ENCODE data around the gene MB. TPM values are rescaled to one million over a fixed set of nuclear protein-coding genes. Genes with fewer than 3 reads are reported as not detected.

Gene MB
- polyA plus RNA-seq, 2 of the 4 experiments (the other 2 are of a cell fraction), result 6.9 to 12.1 TPM

GRCh38 chr22:35627267-35628041 is 10.3 kb upstream of the MB start (continued):
- TF ChIP-seq POLR2A (IDR thresholded peaks at IDR 0.05; ENCODE audit: low read length) (no peak; the same call in none of the 2 replicates), ZSCAN20 (CRISPR knock-in tag; IDR thresholded peaks at IDR 0.05) (no peak), ZFP36 (IDR thresholded peaks at IDR 0.05; ENCODE audit: borderline replicate concordance, partially characterized antibody) (no peak), HDAC2 (IDR thresholded peaks at IDR 0.05) (no peak), MAX (IDR thresholded peaks at IDR 0.05) (peak; percentile 47), ATOH8 (CRISPR knock-in tag; IDR thresholded peaks at IDR 0.05; ENCODE audit: low read depth) (no peak), JUN (IDR thresholded peaks at IDR 0.05) (peak; percentile 40 to 43; a peak in 3 of 5 replicates), HOXB13 (CRISPR knock-in tag; IDR thresholded peaks at IDR 0.05; ENCODE audit: low read depth) (no peak), CHD4 (IDR thresholded peaks at IDR 0.05; ENCODE audit: borderline replicate concordance) (no peak), HEYL (CRISPR knock-in tag; IDR thresholded peaks at IDR 0.05) (no peak), RAD21 (conservative IDR thresholded peaks at IDR 0.05 in 1 of 2, IDR thresholded peaks at IDR 0.05 in 1 of 2) (peak; percentile 92 to 93), BCL3 (IDR thresholded peaks at IDR 0.05) (no peak), PHF8 (IDR thresholded peaks at IDR 0.05; ENCODE audit: borderline replicate concordance, low read depth) (peak; percentile 49; the same call in 1 of the 2 replicates), CBX8 (IDR thresholded peaks at IDR 0.05) (no peak), RARB (CRISPR knock-in tag; IDR thresholded peaks at IDR 0.05) (no peak), MYC (IDR thresholded peaks at IDR 0.05; ENCODE audit: borderline replicate concordance, low read length) (0 out of 2 replicates have a peak, but pooled peaks have one; percentile 59), JUNB (IDR thresholded peaks at IDR 0.05) (no peak), FOSB (CRISPR knock-in tag; IDR thresholded peaks at IDR 0.05) (no peak), NFE2L2 (conservative IDR thresholded peaks at IDR 0.05; ENCODE audit: low read length) (no peak), FOSL2 (IDR thresholded peaks at IDR 0.05) (no peak), FOSL2 (CRISPR knock-in tag; IDR thresholded peaks at IDR 0.05) (no peak), CBX2 (IDR thresholded peaks at IDR 0.05; ENCODE audit: borderline replicate concordance, low read depth) (no peak), KDM5A (IDR thresholded peaks at IDR 0.05) (no peak), NR3C1 (IDR thresholded peaks at IDR 0.05) (no peak), SMC3 (IDR thresholded peaks at IDR 0.05) (peak; percentile 84), NPAS2 (CRISPR knock-in tag; IDR thresholded peaks at IDR 0.05; ENCODE audit: borderline replicate concordance) (no peak), PBX3 (IDR thresholded peaks at IDR 0.05) (no peak), CEBPB (IDR thresholded peaks at IDR 0.05) (no peak), MAFK (IDR thresholded peaks at IDR 0.05; ENCODE audit: partially characterized antibody) (no peak), RCOR1 (IDR thresholded peaks at IDR 0.05; ENCODE audit: low read depth, low read length) (no peak), KDM1A (IDR thresholded peaks at IDR 0.05; ENCODE audit: low read depth) (no peak), ZC3H11A (IDR thresholded peaks at IDR 0.05) (no peak), HOXA7 (CRISPR knock-in tag; IDR thresholded peaks at IDR 0.05) (no peak), POLR2AphosphoS2 (conservative IDR thresholded peaks at IDR 0.05; ENCODE audit: low read length) (no peak), TFCP2L1 (CRISPR knock-in tag; IDR thresholded peaks at IDR 0.05) (no peak), EP300 (IDR thresholded peaks at IDR 0.05) (no peak), CHD2 (IDR thresholded peaks at IDR 0.05; ENCODE audit: low read length, partially characterized antibody) (no peak), FOXS1 (CRISPR knock-in tag; IDR thresholded peaks at IDR 0.05) (no peak), ZNF302 (CRISPR knock-in tag; IDR thresholded peaks at IDR 0.05) (no peak), HOXB5 (CRISPR knock-in tag; IDR thresholded peaks at IDR 0.05) (no peak), TP53 (CRISPR knock-in tag; IDR thresholded peaks at IDR 0.05) (no peak), EHMT2 (IDR thresholded peaks at IDR 0.05; ENCODE audit: low read depth) (no peak)
